CMK (cell line): Measurements from ENCODE around the gene IPO8.

ENCODE experiments used
- DNase-seq: peaks from one replicate; pipeline ENCODE4 v3.0.0-alpha.2; 2010; ENCODE audit warnings: low read depth

IPO8 gene

GRCh38 chr12:30695199-30696102 lies at the start of gene IPO8:
Gene IPO8, minus strand, starts transcription at chr12:30695869. Its CDS starts 222 bp downstream, at chr12:30695647.
- peak; percentile 74 for DNase-seq

- DNase-seq, result no peak
Observed at GRCh38 chr12:30744321-30744720, 48.7 kb upstream of the IPO8 start.

- DNase-seq, result no peak
Observed at GRCh38 chr12:30740274-30740673, 44.6 kb upstream of the IPO8 start.

GRCh38 chr12:30739020-30739419 lies 43.4 kb upstream of the IPO8 start:
- no peak for DNase-seq

- no peak for DNase-seq
Observed at GRCh38 chr12:30732954-30733637, 37.4 kb upstream of the IPO8 start.

- DNase-seq, result no peak
Observed at GRCh38 chr12:30730011-30730410, 34.3 kb upstream of the IPO8 start.

- no peak for DNase-seq
Observed at GRCh38 chr12:30729547-30729946, 33.9 kb upstream of the IPO8 start.

GRCh38 chr12:30726647-30727046 lies 31.0 kb upstream of the IPO8 start:
- DNase-seq, result no peak

- no peak for DNase-seq
Observed at GRCh38 chr12:30725739-30726138, 30.1 kb upstream of the IPO8 start.

GRCh38 chr12:30719060-30719459 lies 23.4 kb upstream of the IPO8 start:
- no peak for DNase-seq

GRCh38 chr12:30707613-30708342 lies 12.1 kb upstream of the IPO8 start:
- no peak for DNase-seq

GRCh38 chr12:30706476-30706875 lies 10.8 kb upstream of the IPO8 start:
- DNase-seq, result no peak

- DNase-seq, result no peak
Observed at GRCh38 chr12:30701056-30701455, 5.4 kb upstream of the IPO8 start.

- DNase-seq, result no peak
Observed at GRCh38 chr12:30700216-30700900, 4.7 kb upstream of the IPO8 start.

- DNase-seq, result no peak
Observed at GRCh38 chr12:30698346-30698745, 2.7 kb upstream of the IPO8 start.

GRCh38 chr12:30696943-30697342 lies 1.3 kb upstream of the IPO8 start:
- no peak for DNase-seq

- DNase-seq, result no peak
Observed at GRCh38 chr12:30696486-30696885, 817 bp upstream of the IPO8 start.

GRCh38 chr12:30696103-30696408 lies 387 bp upstream of the IPO8 start:
- no peak for DNase-seq

GRCh38 chr12:30694412-30695198 lies 1.1 kb downstream of the IPO8 start:
- peak; percentile 2 for DNase-seq

- no peak for DNase-seq
Observed at GRCh38 chr12:30692470-30692869, 3.2 kb downstream of the IPO8 start.

- no peak for DNase-seq
Observed at GRCh38 chr12:30691122-30691879, 4.4 kb downstream of the IPO8 start.
